HTERT RPE-1 (cell line): Measurements from ENCODE around the gene OLIG1.

Source experiments
- in situ Hi-C: fragments of 300-500 bp; cut with MboI; formaldehyde crosslinking; loops from 4 replicates; pipeline ENCODE4 v1.14.3; 2020; ENCODE audit warnings: low sequenced_read_pairs

Gene OLIG1

GRCh38 chr21:33030633-33031032, 39.3 kb upstream of the OLIG1 start:
- in situ Hi-C loops = no loop called here

DNA sequence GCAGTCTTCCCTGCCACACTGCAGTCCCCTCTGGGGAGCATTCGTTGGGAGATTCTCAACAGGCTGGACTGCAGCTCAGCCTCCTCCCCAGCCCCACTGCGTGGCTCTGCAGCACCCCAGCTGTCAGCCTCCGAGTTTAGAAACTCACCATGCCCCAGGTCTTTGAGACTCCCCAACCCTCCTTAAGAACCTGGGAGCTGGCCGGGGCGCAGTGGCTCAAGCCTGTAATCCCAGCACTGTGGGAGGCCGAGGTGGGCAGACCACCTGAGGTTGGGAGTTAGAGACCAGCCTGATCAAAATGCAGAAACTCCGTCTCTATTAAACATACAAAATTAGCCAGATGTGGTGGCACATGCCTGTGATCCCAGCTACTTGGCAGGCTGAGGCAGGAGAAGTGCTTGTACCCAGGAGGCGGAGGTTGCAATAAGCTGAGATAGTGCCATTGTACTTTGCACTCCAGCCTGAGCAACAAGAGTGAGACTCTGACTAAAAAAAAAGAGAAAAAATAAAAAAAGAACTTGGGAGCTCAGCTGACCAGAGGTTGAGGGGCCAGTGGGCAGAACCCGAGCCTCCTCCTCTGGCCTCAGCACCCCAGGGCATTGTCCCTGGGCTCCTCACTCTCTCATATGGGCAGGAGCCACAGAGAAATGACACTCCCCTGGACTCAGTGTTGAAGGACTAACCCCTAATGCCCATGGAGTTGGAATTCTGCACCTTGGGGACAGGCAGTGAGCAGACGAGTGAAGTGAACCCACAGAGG, 38.6 kb upstream of the OLIG1 start:
- in situ Hi-C loops = no loop called here

- in situ Hi-C loops = no loop called here
Observed at GRCh38 chr21:33032434-33033047, 37.4 kb upstream of the OLIG1 start.

- in situ Hi-C loops = no loop called here
Observed at GRCh38 chr21:33033094-33033951, 36.6 kb upstream of the OLIG1 start.

- in situ Hi-C loops = no loop called here
Observed at GRCh38 chr21:33033961-33034413, 36.0 kb upstream of the OLIG1 start.

- in situ Hi-C loops = no loop called here
Observed at GRCh38 chr21:33035147-33035546, 34.8 kb upstream of the OLIG1 start.

DNA sequence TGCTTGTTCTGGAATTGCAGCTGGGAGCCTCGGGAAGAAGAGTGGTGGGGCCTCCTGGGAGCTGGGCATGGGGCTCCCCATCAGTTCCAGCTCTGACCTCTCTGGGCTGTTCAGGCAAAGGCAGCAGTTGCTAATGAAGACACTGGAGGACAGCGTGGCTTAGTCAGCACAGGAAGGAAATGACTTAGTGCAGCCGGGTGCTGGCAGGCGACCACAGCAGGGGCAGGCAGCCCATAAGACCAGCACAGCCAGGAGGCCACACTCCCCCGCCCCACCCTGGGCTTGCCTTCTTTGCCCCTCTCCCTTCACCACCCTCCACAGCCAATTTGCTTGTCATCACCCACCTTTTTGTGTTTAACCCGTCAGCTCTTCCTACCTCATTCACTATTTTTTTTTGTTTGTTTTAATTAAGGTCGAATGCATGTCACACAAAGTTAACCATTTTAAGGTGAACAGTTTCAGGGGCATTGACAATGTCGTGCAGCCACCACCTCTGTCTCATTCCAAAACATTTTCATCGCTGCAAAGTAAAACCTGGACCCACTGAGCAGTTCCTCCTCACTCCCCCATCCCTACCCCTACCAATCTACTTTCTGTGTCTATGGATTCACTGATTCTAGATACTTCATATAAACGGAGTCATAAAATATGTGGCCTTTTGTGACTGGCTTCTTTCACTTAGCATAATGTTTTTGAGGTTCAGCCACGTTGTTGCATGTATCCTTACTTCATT, 33.3 kb upstream of the OLIG1 start:
- in situ Hi-C loops = no loop called here

- in situ Hi-C loops = no loop called here
Observed at GRCh38 chr21:33037501-33037900, 32.4 kb upstream of the OLIG1 start.

DNA sequence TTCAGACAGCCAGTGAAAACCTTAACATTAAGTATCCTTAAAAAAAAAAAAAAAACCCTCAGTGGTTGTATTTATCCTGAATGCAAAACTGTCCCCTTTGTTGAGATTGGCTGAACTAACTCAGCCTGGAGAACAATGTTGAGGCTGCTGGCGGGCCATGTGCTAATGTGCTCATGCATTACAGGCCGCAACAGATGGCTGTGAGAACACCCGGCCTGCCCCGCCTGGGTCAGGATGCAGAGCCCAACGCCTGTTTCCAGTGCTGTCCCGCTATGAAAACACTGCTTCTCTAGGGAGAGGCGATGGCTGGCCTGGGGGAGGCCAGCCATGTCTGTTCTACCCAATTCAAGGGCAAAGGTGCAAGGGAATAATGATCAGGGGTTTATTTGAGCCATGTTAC, 30.4 kb upstream of the OLIG1 start:
- in situ Hi-C loops = no loop called here

GRCh38 chr21:33040215-33040614, 29.7 kb upstream of the OLIG1 start:
- in situ Hi-C loops = no loop called here

DNA sequence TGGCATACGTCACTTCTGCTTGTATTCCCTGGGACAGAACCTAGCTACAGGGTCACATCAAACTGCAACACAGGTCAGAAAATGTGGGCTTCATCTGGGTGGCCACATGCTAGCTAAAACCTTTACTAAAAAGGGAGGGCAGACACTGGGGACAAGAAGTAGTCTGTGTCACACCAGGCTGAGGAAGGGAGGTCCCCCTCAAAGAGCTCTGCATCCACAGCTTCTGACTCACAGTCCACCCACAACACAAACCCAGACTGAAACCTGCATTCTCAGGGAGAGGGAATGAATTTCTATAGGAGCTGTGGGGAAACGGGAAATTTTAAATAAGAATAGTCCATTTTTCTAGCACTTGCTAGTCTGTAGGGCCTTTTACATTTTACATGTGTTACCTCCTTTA, 28.0 kb upstream of the OLIG1 start:
- in situ Hi-C loops = no loop called here

GRCh38 chr21:33042812-33043211, 27.1 kb upstream of the OLIG1 start:
- in situ Hi-C loops = no loop called here

GRCh38 chr21:33046455-33046854, 23.5 kb upstream of the OLIG1 start:
- in situ Hi-C loops = no loop called here

DNA sequence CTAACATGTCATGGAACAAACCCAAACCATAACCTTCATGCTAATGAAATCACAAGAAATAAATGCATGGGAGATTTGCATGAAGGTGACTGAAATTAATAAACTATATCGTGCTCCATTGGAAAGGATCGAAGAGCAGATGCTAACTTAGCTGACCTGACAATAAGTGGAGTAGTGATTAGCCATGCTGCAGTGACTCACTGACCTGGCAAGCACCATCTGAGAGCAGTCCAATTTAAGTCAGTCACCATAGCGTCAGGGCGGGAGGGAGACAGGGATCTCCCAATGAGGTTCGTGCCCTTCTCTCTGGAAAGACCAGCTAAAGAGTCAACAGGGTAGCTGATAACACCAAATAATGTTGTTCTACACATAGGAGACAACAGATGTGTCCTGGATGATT, 22.7 kb upstream of the OLIG1 start:
- in situ Hi-C loops = no loop called here

GRCh38 chr21:33051925-33052324, 18.0 kb upstream of the OLIG1 start:
- in situ Hi-C loops = no loop called here

GRCh38 chr21:33053951-33054350, 16.0 kb upstream of the OLIG1 start:
- in situ Hi-C loops = no loop called here

- in situ Hi-C loops = no loop called here
Observed at GRCh38 chr21:33055991-33056390, 13.9 kb upstream of the OLIG1 start.

- in situ Hi-C loops = no loop called here
Observed at GRCh38 chr21:33057385-33057940, 12.5 kb upstream of the OLIG1 start.

DNA sequence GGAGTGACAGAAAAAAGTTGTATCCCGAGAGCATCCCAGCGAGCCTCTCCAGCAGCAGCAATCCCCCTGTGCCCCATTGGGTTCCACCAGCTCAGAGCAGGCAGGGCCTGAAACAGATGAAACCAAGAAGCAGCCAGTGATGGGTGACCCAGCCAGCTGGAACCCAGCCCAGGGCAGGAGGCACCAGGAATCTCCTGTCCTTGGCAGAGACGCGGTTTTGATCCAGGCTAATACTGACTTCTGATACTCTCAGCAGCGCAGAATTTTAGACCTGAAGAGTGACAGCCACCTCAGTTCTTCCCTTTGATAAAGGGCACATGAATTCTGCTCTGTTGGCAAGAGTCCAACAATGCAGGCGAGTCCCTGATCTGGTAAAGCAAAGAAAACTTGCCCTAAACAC, 11.4 kb upstream of the OLIG1 start:
- in situ Hi-C loops = no loop called here

DNA sequence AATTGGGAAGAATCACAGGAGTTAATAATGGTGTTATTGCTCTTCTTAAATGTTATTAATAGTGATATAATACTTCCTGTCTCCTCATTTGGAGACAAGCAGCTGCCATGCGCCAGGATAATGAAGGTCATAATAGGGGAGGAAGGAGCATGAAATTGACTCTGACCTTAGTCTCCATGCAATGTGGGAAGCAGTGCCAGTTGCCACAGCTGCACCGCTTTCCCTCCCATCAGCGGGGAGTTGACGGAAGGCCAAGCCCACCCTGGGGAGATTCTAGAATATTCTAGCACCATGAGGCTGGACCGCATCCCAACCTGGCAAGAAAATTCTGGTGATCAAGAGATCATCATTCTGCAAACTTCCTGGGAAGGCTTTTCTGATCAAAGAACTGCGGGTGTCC, 11.0 kb upstream of the OLIG1 start:
- in situ Hi-C loops = no loop called here

- in situ Hi-C loops = no loop called here
Observed at GRCh38 chr21:33059380-33059841, 10.5 kb upstream of the OLIG1 start.
